GM23338 (cell line): ENCODE measurements around the gene SFXN1. TPM values are rescaled to one million over a fixed set of nuclear protein-coding genes. Genes with fewer than 3 reads are reported as not detected.

Experiments used
- ATAC-seq: fragments of 200-7000 bp; cut with Tn5 transposase; 3 replicates; pipeline ENCODE4 v1.9.1; 2020
- DNase-seq: peaks from one replicate; pipeline ENCODE4 v3.0.0-alpha.2; 2015; ENCODE audit warnings: low spot score
- H2AFZ ChIP-seq: fragments of 200-600 bp; sonication (generic); 2 replicates; pipeline ENCODE4 v1.8.0; 2016; ENCODE audit warnings: antibody characterized with exemption, mild to moderate bottlenecking, moderate library complexity
- H3F3A ChIP-seq: fragments of 200-600 bp; sonication (generic); replicated peaks from 2 replicates; pipeline ENCODE4 v1.8.0; 2017; ENCODE audit warnings: antibody characterized with exemption, mixed run types, low read depth
- H3K27ac ChIP-seq: fragments of 200-600 bp; sonication (generic); 2 replicates; pipeline ENCODE4 v1.6.1; 2016; ENCODE audit warnings: low read depth
- H3K27me3 ChIP-seq: fragments of 200-600 bp; sonication (generic); 2 replicates; pipeline ENCODE4 v1.8.0; 2016; ENCODE audit warnings: mild to moderate bottlenecking, mixed run types, moderate library complexity; ENCODE audit not compliant: insufficient read depth
- H3K36me3 ChIP-seq: fragments of 200-600 bp; sonication (generic); 2 replicates; pipeline ENCODE4 v1.8.0; 2016; ENCODE audit warnings: mild to moderate bottlenecking; ENCODE audit not compliant: insufficient read depth
- H3K4me1 ChIP-seq: fragments of 200-600 bp; sonication (generic); 2 replicates; pipeline ENCODE4 v1.8.0; 2016; ENCODE audit warnings: mild to moderate bottlenecking, moderate library complexity; ENCODE audit not compliant: insufficient read depth
- H3K4me2 ChIP-seq: fragments of 200-600 bp; sonication (generic); 2 replicates; pipeline ENCODE4 v1.7.1; 2017; ENCODE audit warnings: mixed run types
- H3K4me3 ChIP-seq: fragments of 200-600 bp; sonication (generic); 2 replicates; pipeline ENCODE4 v1.6.1; 2016; ENCODE audit warnings: mixed run types
- H3K79me2 ChIP-seq: fragments of 200-600 bp; sonication (generic); replicated peaks from 2 replicates; pipeline ENCODE4 v1.8.0; 2017; ENCODE audit warnings: mild to moderate bottlenecking; ENCODE audit not compliant: insufficient read depth
- H3K9me2 ChIP-seq: fragments of 200-600 bp; sonication (generic); 2 replicates; pipeline ENCODE4 v1.8.0; 2017; ENCODE audit not compliant: insufficient read depth
- H4K20me1 ChIP-seq: fragments of 200-600 bp; sonication (generic); replicated peaks from 2 replicates; pipeline ENCODE4 v1.8.0; 2017; ENCODE audit warnings: mild to moderate bottlenecking; ENCODE audit not compliant: insufficient read depth
- H3K27ac Mint-ChIP-seq: 2 replicates; pipeline ENCODE4 v1.8.0; 2020; ENCODE audit warnings: inconsistent platforms, mild to moderate bottlenecking, moderate library complexity, mixed read lengths
- H3K27me3 Mint-ChIP-seq: 3 replicates; pipeline ENCODE4 v1.8.0; 2022; ENCODE audit warnings: low read depth, mild to moderate bottlenecking, moderate library complexity, mixed read lengths, inconsistent platforms; ENCODE audit not compliant: insufficient read depth, poor library complexity
- H3K36me3 Mint-ChIP-seq: 3 replicates; pipeline ENCODE4 v1.8.0; 2021; ENCODE audit warnings: low read depth, mild to moderate bottlenecking, inconsistent platforms, moderate library complexity, mixed read lengths
- H3K4me1 Mint-ChIP-seq: 3 replicates; pipeline ENCODE4 v1.8.0; 2020; ENCODE audit warnings: mild to moderate bottlenecking, inconsistent platforms, mixed read lengths
- H3K4me3 Mint-ChIP-seq: 3 replicates; pipeline ENCODE4 v1.8.0; 2021; ENCODE audit warnings: moderate library complexity, mild to moderate bottlenecking, inconsistent platforms, mixed read lengths
- H3K9me3 Mint-ChIP-seq: 3 replicates; pipeline ENCODE4 v1.8.0; 2020; ENCODE audit warnings: moderate library complexity, mild to moderate bottlenecking, inconsistent platforms, mixed read lengths
- CREB1 ChIP-seq: fragments of 250-450 bp; sonication (Bioruptor Pico); IDR thresholded peaks from 2 replicates; pipeline ENCODE4 v1.5.0; 2020; ENCODE audit warnings: low read depth, mild to moderate bottlenecking, moderate library complexity
- EZH2 ChIP-seq: fragments of 200-600 bp; sonication (generic); IDR thresholded peaks from one replicate; pipeline ENCODE4 v1.8.0; 2017; ENCODE audit warnings: antibody characterized with exemption, mild to moderate bottlenecking, low read depth; ENCODE audit not compliant: unreplicated experiment
- EZH2phosphoT487 ChIP-seq: fragments of 200-600 bp; sonication (generic); IDR thresholded peaks from one replicate; pipeline ENCODE4 v1.8.1; 2018; ENCODE audit warnings: antibody characterized with exemption; ENCODE audit not compliant: unreplicated experiment
- JUNB ChIP-seq: IDR thresholded peaks from one replicate; pipeline ENCODE4 v1.6.1; 2016; ENCODE audit warnings: antibody characterized with exemption; ENCODE audit not compliant: unreplicated experiment
- NANOG ChIP-seq: IDR thresholded peaks from 2 replicates; pipeline ENCODE4 v1.6.1; 2016; ENCODE audit warnings: antibody characterized with exemption, borderline replicate concordance
- POLR2AphosphoS5 ChIP-seq: IDR thresholded peaks from 2 replicates; pipeline ENCODE4 v1.6.1; 2016; ENCODE audit warnings: antibody characterized with exemption, low read depth
- STAT1 ChIP-seq: IDR thresholded peaks from one replicate; pipeline ENCODE4 v1.6.1; 2016; ENCODE audit warnings: antibody characterized with exemption; ENCODE audit not compliant: unreplicated experiment
- ZNF114 ChIP-seq: fragments of 250-450 bp; sonication (Bioruptor Pico); IDR thresholded peaks from 2 replicates; pipeline ENCODE4 v1.5.0; 2020; ENCODE audit warnings: mild to moderate bottlenecking, moderate library complexity
- ZNF331 ChIP-seq: fragments of 250-450 bp; sonication (Bioruptor Pico); IDR thresholded peaks from 2 replicates; pipeline ENCODE4 v1.5.0; 2020; ENCODE audit warnings: low read depth, mild to moderate bottlenecking, moderate library complexity
- polyA plus RNA-seq: library from polyadenylated mRNA; unstranded; fragments of >200 nt; fragmentation: Nextera tagmentation; extraction: Ambion mirVana; gene quantifications from 2 replicates; pipeline ENCODE4 v1.2.1, GENCODE V29; 2016
- total RNA-seq: library from RNA; depleted of rRNA; stranded (reverse); fragments of >200 nt; shearing (Covaris generic); gene quantifications from 2 replicates; pipeline ENCODE4 v1.2.3, GENCODE V29; 2014
- TF ChIP-seq, protein P1 (sequence below), 2 experiments: fragments of 200-600 bp in 1 of 2; sonication (generic) in 1 of 2; conservative IDR thresholded peaks; 2 replicates each; pipeline versions ENCODE4 v1.5.1 to v1.6.1; 2016 to 2017; ENCODE audit warnings: antibody characterized with exemption in 2 of 2, low read depth in 2 of 2, mild to moderate bottlenecking in 2 of 2, moderate library complexity in 1 of 2
- TF ChIP-seq, protein P2 (sequence below): IDR thresholded peaks from 2 replicates; pipeline ENCODE4 v1.6.1; 2016; ENCODE audit warnings: antibody characterized with exemption
- TF ChIP-seq, protein P3 (sequence below): IDR thresholded peaks from one replicate; pipeline ENCODE4 v1.6.1; 2018; ENCODE audit warnings: antibody characterized with exemption; ENCODE audit not compliant: unreplicated experiment
- TF ChIP-seq, protein P4 (sequence below): fragments of 250-450 bp; sonication (Bioruptor Pico); IDR thresholded peaks from 2 replicates; pipeline ENCODE4 v1.5.0; 2020; ENCODE audit warnings: mild to moderate bottlenecking, moderate library complexity

SFXN1 gene
- total and polyA plus RNA-seq, 2 experiments from 2014 or later: 44.0 to 97.7 TPM

DNA sequence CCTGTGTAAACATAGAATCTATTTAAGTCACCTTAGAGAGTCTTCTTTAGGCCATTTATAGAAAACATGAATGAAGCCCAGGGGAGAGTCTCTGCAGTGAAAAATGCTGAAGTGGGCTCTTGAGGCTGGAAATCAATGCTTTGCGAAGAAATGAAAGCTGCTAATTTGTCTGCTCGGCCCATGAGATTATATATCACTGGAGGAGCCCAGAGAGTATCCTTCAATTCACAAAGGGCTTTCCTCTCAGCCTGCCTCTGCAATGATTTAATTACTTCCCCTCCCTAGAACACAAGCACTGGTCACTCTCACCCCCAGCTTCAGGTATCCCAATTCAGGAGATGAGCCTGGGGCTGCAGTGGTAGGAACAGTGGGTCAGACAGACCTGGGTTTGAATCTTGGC, 26.2 kb upstream of the SFXN1 start:
- Histone ChIP-seq H4K20me1 (no peaks in the 10 kb centered on the region), H3K4me1 (peaks cover 12% of the 10 kb centered on the region), H3K4me3 (no peak overlapping the region), H3F3A (no peaks in the 10 kb centered on the region), H3K27me3 (peaks cover 9% of the 10 kb centered on the region; the same call in 1 of the 2 replicates), H3K9me2 (no peaks in the 10 kb centered on the region), H2AFZ (no peak overlapping the region), H3K36me3 (no peaks in the 10 kb centered on the region), H3K79me2 (no peaks in the 10 kb centered on the region), H3K4me2 (no peak overlapping the region), H3K27ac (no peak overlapping the region)
- ATAC-seq: no peak
- TF ChIP-seq STAT1 (no peak), ZNF114 (CRISPR knock-in tag) (no peak), JUNB (no peak), NANOG (no peak), CREB1 (CRISPR knock-in tag) (no peak), ZNF331 (CRISPR knock-in tag) (no peak), EZH2phosphoT487 (no peak), POLR2AphosphoS5 (no peak), EZH2 (no peak)
- TF ChIP-seq, protein P1, sequence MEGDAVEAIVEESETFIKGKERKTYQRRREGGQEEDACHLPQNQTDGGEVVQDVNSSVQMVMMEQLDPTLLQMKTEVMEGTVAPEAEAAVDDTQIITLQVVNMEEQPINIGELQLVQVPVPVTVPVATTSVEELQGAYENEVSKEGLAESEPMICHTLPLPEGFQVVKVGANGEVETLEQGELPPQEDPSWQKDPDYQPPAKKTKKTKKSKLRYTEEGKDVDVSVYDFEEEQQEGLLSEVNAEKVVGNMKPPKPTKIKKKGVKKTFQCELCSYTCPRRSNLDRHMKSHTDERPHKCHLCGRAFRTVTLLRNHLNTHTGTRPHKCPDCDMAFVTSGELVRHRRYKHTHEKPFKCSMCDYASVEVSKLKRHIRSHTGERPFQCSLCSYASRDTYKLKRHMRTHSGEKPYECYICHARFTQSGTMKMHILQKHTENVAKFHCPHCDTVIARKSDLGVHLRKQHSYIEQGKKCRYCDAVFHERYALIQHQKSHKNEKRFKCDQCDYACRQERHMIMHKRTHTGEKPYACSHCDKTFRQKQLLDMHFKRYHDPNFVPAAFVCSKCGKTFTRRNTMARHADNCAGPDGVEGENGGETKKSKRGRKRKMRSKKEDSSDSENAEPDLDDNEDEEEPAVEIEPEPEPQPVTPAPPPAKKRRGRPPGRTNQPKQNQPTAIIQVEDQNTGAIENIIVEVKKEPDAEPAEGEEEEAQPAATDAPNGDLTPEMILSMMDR (conservative IDR thresholded peaks at IDR 0.05; ENCODE audit: low read depth in 2 of 2): no peak
- TF ChIP-seq, protein P2, sequence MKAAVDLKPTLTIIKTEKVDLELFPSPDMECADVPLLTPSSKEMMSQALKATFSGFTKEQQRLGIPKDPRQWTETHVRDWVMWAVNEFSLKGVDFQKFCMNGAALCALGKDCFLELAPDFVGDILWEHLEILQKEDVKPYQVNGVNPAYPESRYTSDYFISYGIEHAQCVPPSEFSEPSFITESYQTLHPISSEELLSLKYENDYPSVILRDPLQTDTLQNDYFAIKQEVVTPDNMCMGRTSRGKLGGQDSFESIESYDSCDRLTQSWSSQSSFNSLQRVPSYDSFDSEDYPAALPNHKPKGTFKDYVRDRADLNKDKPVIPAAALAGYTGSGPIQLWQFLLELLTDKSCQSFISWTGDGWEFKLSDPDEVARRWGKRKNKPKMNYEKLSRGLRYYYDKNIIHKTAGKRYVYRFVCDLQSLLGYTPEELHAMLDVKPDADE: no peak
- TF ChIP-seq, protein P3, sequence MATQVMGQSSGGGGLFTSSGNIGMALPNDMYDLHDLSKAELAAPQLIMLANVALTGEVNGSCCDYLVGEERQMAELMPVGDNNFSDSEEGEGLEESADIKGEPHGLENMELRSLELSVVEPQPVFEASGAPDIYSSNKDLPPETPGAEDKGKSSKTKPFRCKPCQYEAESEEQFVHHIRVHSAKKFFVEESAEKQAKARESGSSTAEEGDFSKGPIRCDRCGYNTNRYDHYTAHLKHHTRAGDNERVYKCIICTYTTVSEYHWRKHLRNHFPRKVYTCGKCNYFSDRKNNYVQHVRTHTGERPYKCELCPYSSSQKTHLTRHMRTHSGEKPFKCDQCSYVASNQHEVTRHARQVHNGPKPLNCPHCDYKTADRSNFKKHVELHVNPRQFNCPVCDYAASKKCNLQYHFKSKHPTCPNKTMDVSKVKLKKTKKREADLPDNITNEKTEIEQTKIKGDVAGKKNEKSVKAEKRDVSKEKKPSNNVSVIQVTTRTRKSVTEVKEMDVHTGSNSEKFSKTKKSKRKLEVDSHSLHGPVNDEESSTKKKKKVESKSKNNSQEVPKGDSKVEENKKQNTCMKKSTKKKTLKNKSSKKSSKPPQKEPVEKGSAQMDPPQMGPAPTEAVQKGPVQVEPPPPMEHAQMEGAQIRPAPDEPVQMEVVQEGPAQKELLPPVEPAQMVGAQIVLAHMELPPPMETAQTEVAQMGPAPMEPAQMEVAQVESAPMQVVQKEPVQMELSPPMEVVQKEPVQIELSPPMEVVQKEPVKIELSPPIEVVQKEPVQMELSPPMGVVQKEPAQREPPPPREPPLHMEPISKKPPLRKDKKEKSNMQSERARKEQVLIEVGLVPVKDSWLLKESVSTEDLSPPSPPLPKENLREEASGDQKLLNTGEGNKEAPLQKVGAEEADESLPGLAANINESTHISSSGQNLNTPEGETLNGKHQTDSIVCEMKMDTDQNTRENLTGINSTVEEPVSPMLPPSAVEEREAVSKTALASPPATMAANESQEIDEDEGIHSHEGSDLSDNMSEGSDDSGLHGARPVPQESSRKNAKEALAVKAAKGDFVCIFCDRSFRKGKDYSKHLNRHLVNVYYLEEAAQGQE: no peak
- TF ChIP-seq, protein P4, sequence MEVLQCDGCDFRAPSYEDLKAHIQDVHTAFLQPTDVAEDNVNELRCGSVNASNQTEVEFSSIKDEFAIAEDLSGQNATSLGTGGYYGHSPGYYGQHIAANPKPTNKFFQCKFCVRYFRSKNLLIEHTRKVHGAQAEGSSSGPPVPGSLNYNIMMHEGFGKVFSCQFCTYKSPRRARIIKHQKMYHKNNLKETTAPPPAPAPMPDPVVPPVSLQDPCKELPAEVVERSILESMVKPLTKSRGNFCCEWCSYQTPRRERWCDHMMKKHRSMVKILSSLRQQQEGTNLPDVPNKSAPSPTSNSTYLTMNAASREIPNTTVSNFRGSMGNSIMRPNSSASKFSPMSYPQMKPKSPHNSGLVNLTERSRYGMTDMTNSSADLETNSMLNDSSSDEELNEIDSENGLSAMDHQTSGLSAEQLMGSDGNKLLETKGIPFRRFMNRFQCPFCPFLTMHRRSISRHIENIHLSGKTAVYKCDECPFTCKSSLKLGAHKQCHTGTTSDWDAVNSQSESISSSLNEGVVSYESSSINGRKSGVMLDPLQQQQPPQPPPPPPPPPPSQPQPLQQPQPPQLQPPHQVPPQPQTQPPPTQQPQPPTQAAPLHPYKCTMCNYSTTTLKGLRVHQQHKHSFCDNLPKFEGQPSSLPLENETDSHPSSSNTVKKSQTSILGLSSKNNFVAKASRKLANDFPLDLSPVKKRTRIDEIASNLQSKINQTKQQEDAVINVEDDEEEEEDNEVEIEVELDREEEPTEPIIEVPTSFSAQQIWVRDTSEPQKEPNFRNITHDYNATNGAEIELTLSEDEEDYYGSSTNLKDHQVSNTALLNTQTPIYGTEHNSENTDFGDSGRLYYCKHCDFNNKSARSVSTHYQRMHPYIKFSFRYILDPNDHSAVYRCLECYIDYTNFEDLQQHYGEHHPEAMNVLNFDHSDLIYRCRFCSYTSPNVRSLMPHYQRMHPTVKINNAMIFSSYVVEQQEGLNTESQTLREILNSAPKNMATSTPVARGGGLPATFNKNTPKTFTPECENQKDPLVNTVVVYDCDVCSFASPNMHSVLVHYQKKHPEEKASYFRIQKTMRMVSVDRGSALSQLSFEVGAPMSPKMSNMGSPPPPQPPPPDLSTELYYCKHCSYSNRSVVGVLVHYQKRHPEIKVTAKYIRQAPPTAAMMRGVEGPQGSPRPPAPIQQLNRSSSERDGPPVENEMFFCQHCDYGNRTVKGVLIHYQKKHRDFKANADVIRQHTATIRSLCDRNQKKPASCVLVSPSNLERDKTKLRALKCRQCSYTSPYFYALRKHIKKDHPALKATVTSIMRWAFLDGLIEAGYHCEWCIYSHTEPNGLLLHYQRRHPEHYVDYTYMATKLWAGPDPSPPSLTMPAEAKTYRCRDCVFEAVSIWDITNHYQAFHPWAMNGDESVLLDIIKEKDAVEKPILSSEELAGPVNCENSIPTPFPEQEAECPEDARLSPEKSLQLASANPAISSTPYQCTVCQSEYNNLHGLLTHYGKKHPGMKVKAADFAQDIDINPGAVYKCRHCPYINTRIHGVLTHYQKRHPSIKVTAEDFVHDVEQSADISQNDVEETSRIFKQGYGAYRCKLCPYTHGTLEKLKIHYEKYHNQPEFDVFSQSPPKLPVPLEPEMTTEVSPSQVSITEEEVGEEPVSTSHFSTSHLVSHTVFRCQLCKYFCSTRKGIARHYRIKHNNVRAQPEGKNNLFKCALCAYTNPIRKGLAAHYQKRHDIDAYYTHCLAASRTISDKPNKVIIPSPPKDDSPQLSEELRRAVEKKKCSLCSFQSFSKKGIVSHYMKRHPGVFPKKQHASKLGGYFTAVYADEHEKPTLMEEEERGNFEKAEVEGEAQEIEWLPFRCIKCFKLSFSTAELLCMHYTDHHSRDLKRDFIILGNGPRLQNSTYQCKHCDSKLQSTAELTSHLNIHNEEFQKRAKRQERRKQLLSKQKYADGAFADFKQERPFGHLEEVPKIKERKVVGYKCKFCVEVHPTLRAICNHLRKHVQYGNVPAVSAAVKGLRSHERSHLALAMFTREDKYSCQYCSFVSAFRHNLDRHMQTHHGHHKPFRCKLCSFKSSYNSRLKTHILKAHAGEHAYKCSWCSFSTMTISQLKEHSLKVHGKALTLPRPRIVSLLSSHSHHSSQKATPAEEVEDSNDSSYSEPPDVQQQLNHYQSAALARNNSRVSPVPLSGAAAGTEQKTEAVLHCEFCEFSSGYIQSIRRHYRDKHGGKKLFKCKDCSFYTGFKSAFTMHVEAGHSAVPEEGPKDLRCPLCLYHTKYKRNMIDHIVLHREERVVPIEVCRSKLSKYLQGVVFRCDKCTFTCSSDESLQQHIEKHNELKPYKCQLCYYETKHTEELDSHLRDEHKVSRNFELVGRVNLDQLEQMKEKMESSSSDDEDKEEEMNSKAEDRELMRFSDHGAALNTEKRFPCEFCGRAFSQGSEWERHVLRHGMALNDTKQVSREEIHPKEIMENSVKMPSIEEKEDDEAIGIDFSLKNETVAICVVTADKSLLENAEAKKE: no peak
- H3K27me3 Mint-ChIP-seq: peaks cover 9% of the 10 kb centered on the region
- H3K9me3 Mint-ChIP-seq: peaks cover 2% of the 10 kb centered on the region; the same call in 1 of the 3 replicates
- H3K27ac Mint-ChIP-seq: no peak overlapping the region
- no peak for DNase-seq
- no peaks in the 10 kb centered on the region for H3K36me3 Mint-ChIP-seq
- H3K4me3 Mint-ChIP-seq: no peak overlapping the region
- H3K4me1 Mint-ChIP-seq: peaks cover 16% of the 10 kb centered on the region; the same call in 2 of the 3 replicates
